ENCODE measurements around the gene PRKG1.
"Not testable (repeated sequence)": the region's sequence is repeated elsewhere in the genome, so short reads cannot be mapped to it uniquely, and the experiment has no call there.

PRKG1 gene

GRCh38 chr10:51733057-51733456 is 658.8 kb downstream of the PRKG1 start:
- no peak for DNase-seq (ENCODE audit: low read depth in 2 of 3, low spot score in 1 of 3)

GRCh38 chr10:51743146-51743545 is 668.9 kb downstream of the PRKG1 start:
- no peak for DNase-seq (ENCODE audit: low read depth in 2 of 3, low spot score in 1 of 3)

- no peak for DNase-seq (ENCODE audit: low read depth in 2 of 3, low spot score in 1 of 3)
These were observed 670.1 kb downstream of the PRKG1 start for GRCh38 chr10:51744235-51745000.

GRCh38 chr10:51745397-51745796 is 671.1 kb downstream of the PRKG1 start:
- no peak for DNase-seq (ENCODE audit: low read depth in 2 of 3, low spot score in 1 of 3)

- DNase-seq (ENCODE audit: low read depth in 2 of 3, low spot score in 1 of 3): no peak
These were observed 672.9 kb downstream of the PRKG1 start for GRCh38 chr10:51747216-51747615.

- DNase-seq (ENCODE audit: low read depth in 2 of 3, low spot score in 1 of 3): no peak
These were observed 674.7 kb downstream of the PRKG1 start for GRCh38 chr10:51748959-51749358.

- DNase-seq (ENCODE audit: low read depth in 2 of 3, low spot score in 1 of 3): no peak
These were observed 684.1 kb downstream of the PRKG1 start for GRCh38 chr10:51758366-51758765.

GRCh38 chr10:51758838-51759237 is 684.6 kb downstream of the PRKG1 start:
- not testable (repeated sequence) for DNase-seq (ENCODE audit: low read depth in 2 of 3, low spot score in 1 of 3)

GRCh38 chr10:51759896-51760534 is 685.7 kb downstream of the PRKG1 start:
- no peak for DNase-seq (ENCODE audit: low read depth in 2 of 3, low spot score in 1 of 3)

- DNase-seq (ENCODE audit: low read depth in 2 of 3, low spot score in 1 of 3): no peak
These were observed 686.8 kb downstream of the PRKG1 start for GRCh38 chr10:51760864-51761640.

GRCh38 chr10:51763746-51764145 is 689.5 kb downstream of the PRKG1 start:
- DNase-seq (ENCODE audit: low read depth in 2 of 3, low spot score in 1 of 3): no peak

- no peak for DNase-seq (ENCODE audit: low read depth in 2 of 3, low spot score in 1 of 3)
These were observed 691.1 kb downstream of the PRKG1 start for GRCh38 chr10:51765284-51765971.

GRCh38 chr10:51766423-51767102 is 692.3 kb downstream of the PRKG1 start:
- no peak for DNase-seq (ENCODE audit: low read depth in 2 of 3, low spot score in 1 of 3)

GRCh38 chr10:51767103-51767763 is 692.9 kb downstream of the PRKG1 start:
- DNase-seq (ENCODE audit: low read depth in 2 of 3, low spot score in 1 of 3): no peak

- no peak for DNase-seq (ENCODE audit: low read depth in 2 of 3, low spot score in 1 of 3)
These were observed 694.7 kb downstream of the PRKG1 start for GRCh38 chr10:51768886-51769465.

- no peak for DNase-seq (ENCODE audit: low read depth in 2 of 3, low spot score in 1 of 3)
These were observed 696.4 kb downstream of the PRKG1 start for GRCh38 chr10:51770709-51771108.

- no peak for DNase-seq (ENCODE audit: low read depth in 2 of 3, low spot score in 1 of 3)
These were observed 698.1 kb downstream of the PRKG1 start for GRCh38 chr10:51772387-51772786.

- DNase-seq (ENCODE audit: low read depth in 2 of 3, low spot score in 1 of 3): no peak
These were observed 699.4 kb downstream of the PRKG1 start for GRCh38 chr10:51773681-51774080.

- DNase-seq (ENCODE audit: low read depth in 2 of 3, low spot score in 1 of 3): no peak
These were observed 709.7 kb downstream of the PRKG1 start for GRCh38 chr10:51783941-51784340.

Measured in stimulated activated CD4-positive, alpha-beta T cell treated with anti-CD3 and anti-CD28 coated beads, Interleukin-12 subunit alpha, Interleukin-12 subunit beta, amount 100 ng/mL, for 48 hours (primary cell).